Fibroblast of the aortic adventitia (primary cell): ENCODE results near the gene CPA2. TPM values are rescaled to one million over a fixed set of nuclear protein-coding genes. Genes with fewer than 3 reads are reported as not detected.

Experiments
- DNase-seq: peaks from one replicate; pipeline ENCODE4 v3.0.0-alpha.2; 2010; ENCODE audit warnings: low read depth
- H3K4me3 ChIP-seq: 2 replicates; pipeline ENCODE4 v1.5.1; 2011; ENCODE audit warnings: low read depth, mild to moderate bottlenecking, control low read depth, low read length, moderate library complexity
- CTCF ChIP-seq: IDR thresholded peaks from 2 replicates; pipeline ENCODE4 v1.5.1; 2011; ENCODE audit warnings: mild to moderate bottlenecking, low read length, control low read depth, inconsistent platforms; ENCODE audit not compliant: insufficient read depth
- total RNA-seq: library from RNA; depleted of rRNA; stranded (reverse); fragments of >200 nt; gene quantifications from 2 replicates; pipeline ENCODE4 v1.2.3, GENCODE V29; 2012; ENCODE audit warnings: low replicate concordance

CPA2 gene
- total RNA-seq, 1 donor = not detected

DNA sequence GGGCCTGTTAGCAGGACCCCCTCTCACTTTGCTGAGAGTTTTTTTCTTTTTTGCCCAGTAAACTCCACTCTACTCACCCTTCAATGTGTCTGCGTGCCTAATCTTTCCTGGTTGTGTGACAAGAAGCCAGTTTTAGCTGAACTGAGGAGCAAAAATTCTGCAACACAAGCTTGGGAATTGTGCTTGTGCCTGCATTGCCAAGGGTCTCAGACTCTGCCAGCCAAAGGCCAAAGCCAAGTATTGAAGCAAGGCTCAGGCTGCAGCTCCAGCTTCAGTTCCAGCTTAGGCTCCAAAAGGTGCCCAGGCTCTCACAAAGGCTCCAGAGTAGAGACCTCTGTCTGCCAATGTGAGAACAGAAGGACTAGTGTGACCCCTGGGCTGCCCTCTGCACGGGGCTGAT is 4.2 kb upstream of the CPA2 start:
- no peak overlapping the region for H3K4me3 ChIP-seq
- DNase-seq = no peak
- no peak for TF ChIP-seq CTCF

DNA sequence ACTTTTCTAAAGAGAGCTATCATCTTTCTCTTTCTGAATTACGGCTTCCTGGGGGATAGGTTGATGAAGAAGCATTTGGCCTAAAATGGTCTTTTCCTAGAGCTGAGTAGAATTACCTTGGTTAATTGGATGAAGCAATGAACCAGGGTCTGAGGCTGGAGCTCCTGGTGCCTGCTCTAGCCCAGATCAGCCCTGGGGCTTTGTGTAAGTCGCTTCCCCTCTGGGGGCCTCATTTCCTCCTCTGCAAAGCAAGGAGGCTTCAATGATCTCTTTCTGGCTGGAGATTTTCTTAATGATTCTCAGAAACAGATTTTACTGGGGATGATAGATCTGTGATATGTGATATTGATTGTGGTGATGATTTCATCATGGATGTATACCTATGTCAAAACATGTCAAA is 3.5 kb upstream of the CPA2 start:
- DNase-seq = no peak
- TF ChIP-seq CTCF = no peak
- H3K4me3 ChIP-seq = no peak overlapping the region

- no peak overlapping the region for H3K4me3 ChIP-seq
- no peak for TF ChIP-seq CTCF
- no peak for DNase-seq
These were observed 278 bp downstream of the CPA2 start for GRCh38 chr7:130266961-130267321.

GRCh38 chr7:130268463-130269317 is 2.0 kb downstream of the CPA2 start:
- no peak for TF ChIP-seq CTCF

DNA sequence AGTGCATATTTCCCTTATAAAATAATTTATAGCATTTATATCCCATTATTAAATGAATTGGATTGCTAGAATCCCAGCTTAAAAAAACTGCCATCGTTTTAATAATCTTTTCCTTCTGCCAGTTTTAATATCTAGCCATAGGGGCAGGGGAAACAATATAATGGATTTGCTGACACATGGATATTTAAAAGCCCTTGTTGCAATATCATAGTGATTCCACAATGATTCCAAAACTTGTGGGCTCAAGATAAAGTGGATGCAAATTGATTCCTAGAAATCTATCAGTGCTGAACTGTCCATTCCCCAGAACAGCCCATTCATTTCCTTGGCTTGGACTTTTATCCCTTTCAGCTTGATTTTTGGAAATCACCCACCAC is 2.6 kb downstream of the CPA2 start:
- no peak for DNase-seq
- H3K4me3 ChIP-seq = no peak overlapping the region
- TF ChIP-seq CTCF = no peak

More at GRCh38 chr7:130268463-130269317, 2.0 kb downstream of the CPA2 start:
- no peak overlapping the region for H3K4me3 ChIP-seq
- DNase-seq = no peak

DNA sequence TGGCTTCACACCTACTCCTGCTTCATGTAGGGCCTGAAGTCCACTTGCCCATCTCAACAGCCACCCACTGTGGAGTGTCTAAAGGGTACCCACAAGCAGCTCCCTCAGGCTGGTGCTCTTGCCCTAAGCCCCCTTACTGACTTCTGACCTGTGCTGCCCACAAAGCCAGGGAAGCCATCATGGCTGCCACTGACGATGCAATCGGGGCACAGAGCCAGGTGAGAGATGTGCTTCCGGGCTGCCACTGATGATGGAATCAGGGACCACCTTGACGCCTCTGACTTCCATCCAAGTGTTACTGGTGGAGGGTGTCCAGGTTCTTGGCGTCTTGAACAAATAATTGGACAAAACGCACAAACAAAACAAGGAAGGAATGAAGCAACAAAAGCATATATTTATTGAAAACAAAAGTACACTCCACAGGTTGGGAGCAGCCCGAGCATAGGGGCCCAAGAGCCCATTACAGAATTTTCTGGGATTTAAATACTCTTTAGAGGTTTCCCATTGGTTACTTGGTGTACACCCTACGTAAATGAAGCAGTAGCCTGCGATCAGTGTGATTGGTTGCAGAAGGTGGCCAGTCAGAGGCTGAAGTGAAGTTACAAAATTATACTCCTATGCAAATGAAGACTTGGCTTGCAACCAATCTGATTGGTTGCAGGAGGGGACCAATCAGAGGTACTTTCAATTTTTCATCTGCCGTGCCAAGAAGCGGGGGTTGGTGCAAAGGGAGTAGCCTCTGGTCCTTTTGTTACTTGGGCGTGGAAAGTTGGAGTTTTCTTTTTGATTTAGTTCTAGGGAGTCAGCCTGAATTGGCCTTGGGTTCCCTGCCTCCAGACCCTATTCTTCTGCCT is 4.5 kb downstream of the CPA2 start:
- TF ChIP-seq CTCF = no peak
- H3K4me3 ChIP-seq = no peak overlapping the region
- DNase-seq = no peak
